T-helper 2 cell treated with Interferon-gamma antibody and Interleukin-4, amounts not matched to agents 5 μg/mL and 100 μg/mL, for 36 hours (primary cell): ENCODE results near the gene MICU2.
A peak's percentile ranks its signal among the peaks of the same experiment; 100 is the strongest.

Experiments used
- DNase-seq: peaks from one replicate; pipeline ENCODE4 v3.0.0; 2021; ENCODE audit warnings: low spot score
- H3K27ac Mint-ChIP-seq: one replicate; pipeline ENCODE4 v1.8.0; 2021; ENCODE audit warnings: mild to moderate bottlenecking, mixed read lengths
- H3K27me3 Mint-ChIP-seq: one replicate; pipeline ENCODE4 v1.8.0; 2021; ENCODE audit warnings: low read depth, mixed read lengths
- H3K36me3 Mint-ChIP-seq: one replicate; pipeline ENCODE4 v1.8.0; 2021; ENCODE audit warnings: low read depth, mixed read lengths
- H3K4me1 Mint-ChIP-seq: one replicate; pipeline ENCODE4 v1.8.0; 2021; ENCODE audit warnings: low read depth, mixed read lengths
- H3K4me3 Mint-ChIP-seq: one replicate; pipeline ENCODE4 v1.8.0; 2022; ENCODE audit warnings: mild to moderate bottlenecking, moderate library complexity, mixed read lengths
- H3K9me3 Mint-ChIP-seq: one replicate; pipeline ENCODE4 v1.8.0; 2021; ENCODE audit warnings: mixed read lengths

MICU2 gene

DNA sequence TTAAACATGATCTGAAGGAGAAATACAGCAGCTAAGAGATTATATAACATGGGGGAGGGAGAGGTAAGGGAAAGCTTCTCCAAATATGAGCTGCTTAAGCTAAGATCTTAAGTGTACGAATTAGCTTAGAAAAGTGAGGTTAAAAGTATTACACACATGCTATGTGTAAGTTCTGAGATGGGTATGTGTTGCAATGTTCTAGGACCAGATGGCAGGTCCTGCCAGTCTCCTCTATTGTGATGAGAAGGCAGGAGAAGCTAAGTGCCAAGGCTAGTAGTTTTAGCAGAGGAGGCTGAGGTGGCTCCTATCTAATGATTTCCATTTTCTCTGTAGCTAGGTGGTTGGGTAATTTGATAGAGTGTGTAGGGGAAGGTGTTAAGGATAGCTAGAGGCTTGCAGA lies 57.6 kb downstream of the MICU2 start:
- Mint-ChIP-seq H3K36me3 (peaks cover 6% of the 10 kb centered on the region), H3K4me3 (no peak overlapping the region), H3K27me3 (no peaks in the 10 kb centered on the region), H3K9me3 (no peaks in the 10 kb centered on the region), H3K27ac (no peak overlapping the region), H3K4me1 (peaks cover 2% of the 10 kb centered on the region)
- DNase-seq, result no peak

DNA sequence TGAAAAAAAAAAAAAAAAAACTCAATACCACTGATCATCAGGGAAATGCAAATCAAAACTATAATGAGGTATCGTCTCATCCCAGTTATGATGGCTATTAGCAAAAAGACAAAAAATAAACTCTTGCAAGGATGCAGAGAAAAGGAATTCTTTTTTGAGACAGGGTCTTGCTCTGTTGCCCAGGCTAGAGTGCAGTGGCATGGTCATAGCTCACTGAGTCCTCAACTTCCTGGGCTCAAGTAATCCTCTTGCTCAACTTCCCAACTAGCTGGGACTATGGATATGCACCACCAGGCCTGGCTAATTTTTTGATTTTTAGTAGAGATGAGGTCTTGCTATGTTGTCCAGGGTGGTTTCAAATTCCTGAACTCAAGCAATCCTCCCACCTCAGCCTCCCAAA lies 59.5 kb downstream of the MICU2 start:
- DNase-seq, result no peak
- Mint-ChIP-seq H3K4me3 (no peak overlapping the region), H3K9me3 (no peaks in the 10 kb centered on the region), H3K27me3 (no peaks in the 10 kb centered on the region), H3K4me1 (peaks cover 1% of the 10 kb centered on the region), H3K36me3 (peaks cover 6% of the 10 kb centered on the region), H3K27ac (no peak overlapping the region)

DNA sequence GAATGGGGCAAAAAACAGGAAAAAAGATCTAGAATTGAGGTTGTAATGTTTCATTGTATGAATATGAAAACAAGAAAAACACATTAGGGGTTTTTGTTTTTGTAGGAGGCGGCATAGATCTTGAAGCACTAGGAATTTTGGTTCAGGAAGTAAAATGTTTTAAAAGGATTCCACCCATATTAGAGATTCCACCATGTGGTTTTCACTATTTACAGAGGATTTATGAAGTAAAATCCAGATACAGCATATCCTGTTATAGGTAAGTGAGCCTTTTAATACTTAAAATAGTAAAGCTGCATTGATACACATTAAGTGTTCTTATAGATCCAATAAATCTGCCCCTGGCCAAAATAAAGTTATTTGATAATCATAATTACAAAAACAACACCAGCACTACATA lies 61.4 kb downstream of the MICU2 start:
- no peaks in the 10 kb centered on the region for H3K27me3 Mint-ChIP-seq
- peaks cover 14% of the 10 kb centered on the region for H3K36me3 Mint-ChIP-seq
- H3K9me3 Mint-ChIP-seq, result no peaks in the 10 kb centered on the region
- peaks cover 1% of the 10 kb centered on the region for H3K4me1 Mint-ChIP-seq
- H3K4me3 Mint-ChIP-seq, result no peak overlapping the region
- DNase-seq, result no peak
- no peak overlapping the region for H3K27ac Mint-ChIP-seq

DNA sequence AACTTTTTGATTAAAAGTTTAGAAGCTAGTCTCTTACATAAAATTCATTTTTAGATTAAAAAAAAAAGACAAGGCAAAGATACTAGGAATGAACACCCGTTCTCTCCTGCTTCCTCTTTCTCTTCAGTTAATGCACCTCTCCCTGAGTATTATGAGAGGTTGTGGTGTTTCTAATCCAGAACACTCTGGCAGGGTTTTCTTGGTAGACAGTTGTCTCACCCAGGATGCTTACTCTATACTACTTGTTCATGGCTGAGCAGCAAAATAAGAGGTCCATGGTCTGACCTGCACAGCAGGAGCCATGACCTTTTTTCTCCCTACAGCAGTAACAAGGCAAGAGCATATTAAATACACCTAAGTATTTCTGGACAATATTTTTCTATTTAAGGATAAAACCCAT lies 62.0 kb downstream of the MICU2 start:
- Mint-ChIP-seq H3K9me3 (no peaks in the 10 kb centered on the region), H3K4me3 (no peak overlapping the region), H3K27ac (no peak overlapping the region), H3K4me1 (peaks cover 4% of the 10 kb centered on the region), H3K36me3 (peaks cover 16% of the 10 kb centered on the region), H3K27me3 (no peaks in the 10 kb centered on the region)
- DNase-seq, result no peak

DNA sequence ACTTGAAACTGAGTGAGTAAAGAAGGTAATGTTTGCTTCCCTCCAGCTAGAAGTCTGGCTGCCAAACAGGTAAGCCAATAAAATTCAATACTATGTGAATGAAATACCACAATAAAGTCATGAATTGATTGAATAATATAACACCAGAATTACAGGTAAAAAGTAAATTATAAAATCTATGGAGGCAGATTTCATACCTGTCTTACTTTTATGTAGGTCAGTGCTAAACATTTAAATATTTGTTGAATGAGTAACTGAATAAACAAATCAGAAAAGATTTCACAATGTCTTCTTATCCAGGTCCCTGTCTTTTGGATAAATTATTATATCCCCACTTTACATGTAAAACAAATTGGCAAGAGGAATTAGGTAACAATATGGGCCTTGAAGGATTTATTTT lies 62.7 kb downstream of the MICU2 start:
- Mint-ChIP-seq H3K27ac (no peak overlapping the region), H3K4me3 (no peak overlapping the region), H3K36me3 (peaks cover 17% of the 10 kb centered on the region), H3K4me1 (peaks cover 4% of the 10 kb centered on the region), H3K9me3 (no peaks in the 10 kb centered on the region), H3K27me3 (no peaks in the 10 kb centered on the region)
- no peak for DNase-seq

DNA sequence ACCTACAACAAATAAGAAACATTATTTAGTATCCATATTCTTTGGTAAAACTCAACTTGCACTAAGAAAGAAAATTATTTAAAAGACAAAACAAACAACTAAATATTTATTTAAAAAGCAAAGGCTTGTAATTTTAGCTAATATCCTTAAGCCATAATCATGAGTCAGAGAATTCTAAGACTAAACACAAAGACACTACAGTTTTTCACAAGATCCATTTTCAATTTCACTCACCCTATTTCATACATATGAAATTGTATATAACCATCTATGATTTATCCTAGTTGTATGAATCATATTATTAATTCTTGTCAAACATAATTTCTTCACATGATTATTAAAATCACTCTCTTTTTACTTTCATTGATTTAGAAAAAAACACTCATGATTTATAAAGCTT lies 64.3 kb downstream of the MICU2 start:
- no peaks in the 10 kb centered on the region for H3K9me3 Mint-ChIP-seq
- H3K4me3 Mint-ChIP-seq, result no peak overlapping the region
- H3K4me1 Mint-ChIP-seq, result peaks cover 4% of the 10 kb centered on the region
- DNase-seq, result no peak
- peaks cover 12% of the 10 kb centered on the region for H3K36me3 Mint-ChIP-seq
- no peaks in the 10 kb centered on the region for H3K27me3 Mint-ChIP-seq
- H3K27ac Mint-ChIP-seq, result no peak overlapping the region

DNA sequence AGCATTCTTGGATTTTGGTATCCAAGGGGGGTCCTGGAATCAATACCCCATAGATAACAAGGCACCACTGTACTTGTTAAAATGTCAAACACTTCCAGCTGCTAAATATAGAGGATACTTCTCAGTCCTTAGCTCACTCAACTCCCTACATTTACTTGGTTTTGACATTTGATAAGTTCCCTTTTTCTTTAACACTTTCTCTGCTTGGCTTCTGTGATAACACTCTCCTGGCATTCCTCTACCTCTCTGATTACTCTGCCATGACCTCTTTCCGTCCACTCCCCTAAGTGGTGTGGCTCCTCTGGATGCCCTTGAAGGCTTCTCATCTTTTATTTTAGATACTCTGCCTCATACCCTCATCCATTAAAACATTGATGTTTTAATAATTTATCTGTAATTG lies 65.2 kb downstream of the MICU2 start:
- no peak overlapping the region for H3K27ac Mint-ChIP-seq

DNA sequence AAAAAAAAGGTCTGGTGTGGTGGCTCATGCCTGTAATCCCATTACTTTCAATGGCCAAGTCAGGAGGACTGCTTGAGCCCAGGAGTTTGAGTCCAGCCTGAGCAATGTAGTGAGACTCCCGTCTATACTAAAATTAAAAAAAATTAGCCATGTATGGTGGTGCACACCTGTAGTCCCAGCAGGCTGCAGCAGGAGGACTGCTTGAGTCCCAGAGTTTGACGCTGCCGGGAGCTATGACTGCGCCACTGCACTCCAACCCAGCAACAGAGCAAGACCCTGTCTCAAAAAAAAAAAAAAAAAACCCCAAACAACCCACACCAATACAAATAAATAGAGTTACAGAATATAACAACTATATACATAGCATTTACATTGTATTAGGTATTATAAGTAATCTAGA lies 65.7 kb downstream of the MICU2 start:
- Mint-ChIP-seq H3K4me3 (no peak overlapping the region), H3K9me3 (no peaks in the 10 kb centered on the region), H3K4me1 (peaks cover 4% of the 10 kb centered on the region), H3K27me3 (no peaks in the 10 kb centered on the region), H3K27ac (no peak overlapping the region), H3K36me3 (peaks cover 13% of the 10 kb centered on the region)
- DNase-seq, result no peak

More for the DNA sequence above, 65.2 kb downstream of the MICU2 start:
- no peaks in the 10 kb centered on the region for H3K9me3 Mint-ChIP-seq
- peaks cover 4% of the 10 kb centered on the region for H3K4me1 Mint-ChIP-seq
- peaks cover 13% of the 10 kb centered on the region for H3K36me3 Mint-ChIP-seq
- no peak for DNase-seq
- no peak overlapping the region for H3K4me3 Mint-ChIP-seq
- H3K27me3 Mint-ChIP-seq, result no peaks in the 10 kb centered on the region

DNA sequence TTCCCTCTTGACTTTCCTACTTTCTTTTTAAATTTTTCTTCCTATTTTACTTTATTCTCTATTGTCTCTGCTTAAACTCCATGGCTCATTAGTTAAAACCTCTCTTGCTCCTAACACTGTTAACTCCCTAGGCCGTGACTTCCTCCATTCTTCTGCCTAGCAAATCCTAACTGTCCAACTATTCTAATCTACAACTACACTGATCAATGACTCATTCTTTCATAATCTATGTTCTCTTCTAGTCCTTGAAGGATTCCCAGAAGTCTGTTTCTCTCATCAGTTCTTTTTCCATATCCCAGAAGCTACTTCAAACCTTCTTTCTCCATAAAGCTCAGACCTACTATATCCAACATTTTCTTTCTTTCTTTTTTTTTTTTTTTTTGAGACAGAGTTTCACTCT lies 66.9 kb downstream of the MICU2 start:
- Mint-ChIP-seq H3K27ac (no peak overlapping the region), H3K36me3 (peaks cover 15% of the 10 kb centered on the region)

DNA sequence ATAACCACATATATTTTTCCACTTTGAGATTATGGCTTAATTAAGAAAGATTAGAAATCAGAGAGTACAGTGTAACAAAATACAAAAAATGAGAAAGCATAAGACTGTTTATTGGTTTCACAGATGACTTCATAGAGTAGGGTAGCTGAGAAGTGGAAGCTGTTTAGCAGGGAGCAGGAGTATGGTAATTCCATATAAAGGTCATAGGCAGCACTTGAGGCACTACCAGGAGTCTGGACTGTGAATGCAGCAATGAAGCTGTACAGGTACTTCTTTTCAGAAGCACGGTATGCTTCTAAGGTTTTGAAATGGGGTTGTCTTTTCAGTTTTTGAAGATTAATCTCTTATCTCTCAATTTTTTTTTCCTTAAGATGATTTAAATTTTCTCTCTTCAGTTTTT lies 69.2 kb downstream of the MICU2 start:
- Mint-ChIP-seq H3K4me1 (peaks cover 18% of the 10 kb centered on the region), H3K36me3 (peaks cover 16% of the 10 kb centered on the region), H3K27ac (no peak overlapping the region), H3K9me3 (no peaks in the 10 kb centered on the region), H3K27me3 (no peaks in the 10 kb centered on the region), H3K4me3 (no peak overlapping the region)
- DNase-seq, result no peak

More for the DNA sequence above, 66.9 kb downstream of the MICU2 start:
- H3K4me3 Mint-ChIP-seq, result no peak overlapping the region
- peaks cover 7% of the 10 kb centered on the region for H3K4me1 Mint-ChIP-seq
- no peaks in the 10 kb centered on the region for H3K9me3 Mint-ChIP-seq
- no peaks in the 10 kb centered on the region for H3K27me3 Mint-ChIP-seq
- no peak for DNase-seq

DNA sequence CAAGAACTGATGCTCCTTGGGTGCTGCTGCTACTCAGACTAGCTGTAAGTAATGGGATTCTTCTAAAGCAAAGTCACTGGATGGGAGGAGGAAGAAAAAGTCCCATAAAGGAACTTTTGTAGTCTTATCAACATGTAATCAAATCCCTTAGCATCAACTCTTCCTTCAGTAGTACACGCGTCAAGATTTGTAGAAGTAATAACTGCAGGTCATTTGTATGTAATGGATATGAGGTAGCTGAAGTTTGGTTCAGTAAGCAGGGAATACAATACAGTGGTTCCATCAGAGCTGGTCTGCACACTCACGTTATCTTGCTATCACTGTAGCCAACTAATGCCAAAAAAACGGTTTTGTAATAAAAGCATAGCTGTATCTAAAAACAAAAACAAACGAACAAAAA lies 72.5 kb downstream of the MICU2 start:
- Mint-ChIP-seq H3K4me3 (no peak overlapping the region), H3K4me1 (peaks cover 15% of the 10 kb centered on the region), H3K27me3 (no peaks in the 10 kb centered on the region), H3K27ac (no peak overlapping the region), H3K9me3 (no peaks in the 10 kb centered on the region), H3K36me3 (peaks cover 7% of the 10 kb centered on the region)
- no peak for DNase-seq

DNA sequence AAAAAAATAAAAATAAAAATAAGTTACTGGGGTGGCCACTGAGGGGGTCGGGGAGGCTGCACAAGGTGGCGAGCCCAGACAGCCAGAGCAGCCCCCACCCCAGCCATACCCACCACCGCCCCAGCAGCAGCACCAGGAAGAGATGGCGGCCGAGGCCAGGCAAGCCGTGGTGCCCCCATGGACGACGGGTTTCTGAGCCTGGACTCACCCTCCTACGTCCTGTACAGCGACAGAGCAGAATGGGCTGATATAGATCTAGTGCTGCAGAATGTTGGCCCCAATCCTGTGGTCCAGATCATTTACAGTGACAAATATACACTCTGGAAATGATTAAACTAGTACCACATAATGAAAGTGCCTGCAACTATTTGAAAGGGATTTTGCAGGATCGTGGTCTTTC lies 73.3 kb downstream of the MICU2 start:
- Mint-ChIP-seq H3K36me3 (peaks cover 11% of the 10 kb centered on the region), H3K27ac (no peak overlapping the region), H3K9me3 (no peaks in the 10 kb centered on the region), H3K4me3 (peak overlapping the region; percentile 6), H3K4me1 (peaks cover 15% of the 10 kb centered on the region), H3K27me3 (no peaks in the 10 kb centered on the region)
- peak; percentile 12 for DNase-seq

DNA sequence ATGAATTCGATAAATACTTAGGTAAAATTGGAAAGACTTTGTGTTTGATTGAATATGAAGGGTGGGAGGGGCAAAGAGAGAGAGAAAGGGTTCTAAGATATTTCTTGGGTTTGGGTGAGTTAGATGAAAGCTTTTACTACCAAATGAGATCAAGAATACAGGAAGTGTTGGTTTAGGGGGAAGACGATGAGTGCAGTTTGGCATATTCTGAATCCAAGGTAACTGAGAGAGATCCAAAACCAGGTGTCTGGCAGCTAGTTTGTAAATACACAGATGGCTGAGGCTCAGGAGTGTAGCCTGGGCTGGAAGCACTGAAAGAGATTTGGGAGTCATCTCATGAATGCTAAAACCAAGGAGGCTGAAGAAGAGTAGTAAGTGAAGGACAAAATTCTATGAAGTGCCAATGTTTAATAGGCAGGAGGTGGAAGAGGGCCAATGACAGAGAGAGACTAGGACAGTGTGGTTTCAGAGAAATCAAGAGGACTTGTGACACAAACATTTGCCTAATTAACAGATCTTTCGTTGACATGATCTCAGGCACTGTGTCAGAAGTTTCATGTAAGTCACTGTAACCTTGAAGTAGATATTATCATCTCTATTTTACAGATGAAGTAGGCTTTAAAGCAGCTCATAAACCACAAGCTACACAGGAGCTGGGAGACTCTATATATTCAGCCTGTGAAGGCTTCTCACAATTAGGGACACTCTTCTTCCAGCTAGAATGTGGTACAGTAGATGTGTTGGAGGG lies 74.7 kb downstream of the MICU2 start:
- H3K36me3 Mint-ChIP-seq, result peaks cover 11% of the 10 kb centered on the region
- H3K9me3 Mint-ChIP-seq, result no peaks in the 10 kb centered on the region
- H3K4me1 Mint-ChIP-seq, result peaks cover 15% of the 10 kb centered on the region
- peak; percentile 39 for DNase-seq
- H3K4me3 Mint-ChIP-seq, result no peak overlapping the region
- H3K27me3 Mint-ChIP-seq, result no peaks in the 10 kb centered on the region
- no peak overlapping the region for H3K27ac Mint-ChIP-seq

DNA sequence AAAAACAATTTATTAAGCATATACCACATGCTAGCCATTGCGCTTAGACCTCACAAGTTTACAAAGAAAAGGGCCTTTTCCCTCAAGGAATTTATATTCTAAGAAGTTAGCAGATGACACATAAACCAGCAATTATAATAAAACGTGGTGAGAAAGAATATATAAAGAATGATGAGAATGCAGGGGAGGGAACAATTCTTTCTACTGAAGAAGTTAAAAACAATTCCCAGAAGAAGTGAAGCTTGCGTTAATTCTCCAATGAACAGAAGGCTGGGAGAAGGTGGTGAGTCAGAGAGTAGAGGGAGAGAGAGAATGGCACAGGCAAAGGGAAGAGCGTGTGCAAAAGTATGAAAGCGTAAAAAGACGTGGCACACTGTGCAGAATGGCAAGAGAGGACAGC lies 75.4 kb downstream of the MICU2 start:
- no peak overlapping the region for H3K4me3 Mint-ChIP-seq
- peaks cover 15% of the 10 kb centered on the region for H3K4me1 Mint-ChIP-seq
- H3K9me3 Mint-ChIP-seq, result no peaks in the 10 kb centered on the region
- peaks cover 11% of the 10 kb centered on the region for H3K36me3 Mint-ChIP-seq
- H3K27me3 Mint-ChIP-seq, result no peaks in the 10 kb centered on the region
- H3K27ac Mint-ChIP-seq, result no peak overlapping the region
- DNase-seq, result no peak
